Panc1 (cell line): ENCODE results near the gene SLC66A3. TPM values are rescaled to one million over a fixed set of nuclear protein-coding genes. Genes with fewer than 3 reads are reported as not detected.

ENCODE experiments used
- ATAC-seq: fragments of 200-7000 bp; cut with Tn5 transposase; 2 replicates; pipeline ENCODE4 v1.9.1; 2020; ENCODE audit warnings: mild to moderate bottlenecking, moderate library complexity
- BruUV-seq: library from RNA; stranded (reverse); fragments of 400-500 nt; replicated peaks from 2 replicates; lab custom pipeline; 2021; lab: Mats Ljungman, UMichigan
- CTCF ChIA-PET: fragments of 300-600 bp; sonication (Branson Sonifier 250); formaldehyde crosslinking; loops from one replicate; lab custom pipeline; 2022; ENCODE audit warnings: antibody characterized with exemption; lab: Charles Lee
- POLR2A ChIA-PET: fragments of 300-600 bp; sonication (Branson Sonifier 250); formaldehyde crosslinking; loops from one replicate; lab custom pipeline; 2022; ENCODE audit warnings: antibody characterized with exemption; lab: Charles Lee
- DNase-seq: peaks from one replicate; pipeline ENCODE4 v3.0.0-alpha.2; 2010; ENCODE audit warnings: low read depth, low spot score
- H3K27ac ChIP-seq: 2 replicates; pipeline ENCODE4 v1.5.1; 2011; ENCODE audit warnings: mild to moderate bottlenecking, low read length, inconsistent platforms
- H3K27me3 ChIP-seq: fragments of 200-500 bp; sonication (Bioruptor generic); 2 replicates; pipeline ENCODE4 v1.6.0; 2014; ENCODE audit warnings: low read length, inconsistent platforms; ENCODE audit not compliant: control insufficient read depth, insufficient read depth
- H3K36me3 ChIP-seq: fragments of 200-500 bp; sonication (Bioruptor generic); 2 replicates; pipeline ENCODE4 v1.5.1; 2014; ENCODE audit warnings: inconsistent platforms, mild to moderate bottlenecking, low read length, moderate library complexity; ENCODE audit not compliant: control insufficient read depth, insufficient read depth
- H3K4me1 ChIP-seq: 2 replicates; pipeline ENCODE4 v1.5.1; 2011; ENCODE audit warnings: inconsistent platforms, mild to moderate bottlenecking, low read length, moderate library complexity; ENCODE audit not compliant: control insufficient read depth, insufficient read depth
- H3K4me3 ChIP-seq, 2 experiments: 2 replicates each; pipeline ENCODE4 v1.5.1; 2011 to 2012; ENCODE audit warnings: low read depth in 2 of 2, low read length in 2 of 2, mild to moderate bottlenecking in 2 of 2, inconsistent platforms in 1 of 2, moderate library complexity in 1 of 2
- H3K9me3 ChIP-seq: fragments of 200-500 bp; sonication (Bioruptor generic); 2 replicates; pipeline ENCODE4 v1.5.1; 2014; ENCODE audit warnings: low read depth, mild to moderate bottlenecking, inconsistent platforms, low read length, moderate library complexity; ENCODE audit not compliant: control insufficient read depth, insufficient read depth
- POLR2AphosphoS5 ChIP-seq: IDR thresholded peaks from 2 replicates; pipeline ENCODE4 v1.6.1; 2012; ENCODE audit warnings: mild to moderate bottlenecking, low read depth, low read length, moderate library complexity
- SIN3A ChIP-seq: IDR thresholded peaks from 2 replicates; pipeline ENCODE4 v1.6.1; 2012; ENCODE audit warnings: low read depth, mild to moderate bottlenecking, low read length, moderate library complexity, borderline replicate concordance; ENCODE audit not compliant: insufficient read depth
- TCF7L2 ChIP-seq: IDR thresholded peaks from 2 replicates; pipeline ENCODE4 v1.6.1; 2011; ENCODE audit warnings: mild to moderate bottlenecking, low read depth, low read length, inconsistent platforms
- in situ Hi-C: cut with HindIII; loops from 2 replicates; pipeline ENCODE4 v1.10.0; 2016; ENCODE audit warnings: low sequenced_read_pairs, low pct_unique_long_range_greater_than_20kb
- intact Hi-C: fragments of 100-400 bp; cut with micrococcal nuclease; formaldehyde crosslinking; loops from one replicate; pipeline ENCODE4 v1.10.0; 2022; ENCODE audit not compliant: unreplicated experiment
- total RNA-seq: library from RNA; stranded (reverse); gene quantifications from one replicate; pipeline ENCODE4 v1.2.1, GENCODE V29; 2021; ENCODE audit not compliant: unreplicated experiment
- TF ChIP-seq, protein P1 (sequence below): fragments of 450-650 bp; IDR thresholded peaks from 2 replicates; pipeline ENCODE4 v1.5.1; 2017; ENCODE audit warnings: mild to moderate bottlenecking
- TF ChIP-seq, protein P2 (sequence below), 2 experiments: IDR thresholded peaks; 2 replicates each; pipeline ENCODE4 v1.6.1; 2011 to 2012; ENCODE audit warnings: low read depth in 2 of 2, control low read depth in 1 of 2, low read length in 1 of 2, mild to moderate bottlenecking in 1 of 2, moderate library complexity in 1 of 2; ENCODE audit not compliant: insufficient read depth in 1 of 2

SLC66A3 gene
- total RNA-seq, 1 experiment from 2014 or later, result 39.1 TPM

- H3K27ac ChIP-seq, result no peak overlapping the region
- in situ Hi-C loops (no loop called here), intact Hi-C loops (no loop called here)
- H3K36me3 ChIP-seq, result peaks cover 26% of the 10 kb centered on the region
- no peaks in the 10 kb centered on the region for H3K9me3 ChIP-seq
- no peak for ATAC-seq
- POLR2A ChIA-PET, result interaction anchor here (0.7 kb wide), 1 partner anchor 187 kb away, joined by 12 read pairs; no protein-coding TSS in a partner anchor
- no peak for TF ChIP-seq SIN3A
- TF ChIP-seq, protein P1, sequence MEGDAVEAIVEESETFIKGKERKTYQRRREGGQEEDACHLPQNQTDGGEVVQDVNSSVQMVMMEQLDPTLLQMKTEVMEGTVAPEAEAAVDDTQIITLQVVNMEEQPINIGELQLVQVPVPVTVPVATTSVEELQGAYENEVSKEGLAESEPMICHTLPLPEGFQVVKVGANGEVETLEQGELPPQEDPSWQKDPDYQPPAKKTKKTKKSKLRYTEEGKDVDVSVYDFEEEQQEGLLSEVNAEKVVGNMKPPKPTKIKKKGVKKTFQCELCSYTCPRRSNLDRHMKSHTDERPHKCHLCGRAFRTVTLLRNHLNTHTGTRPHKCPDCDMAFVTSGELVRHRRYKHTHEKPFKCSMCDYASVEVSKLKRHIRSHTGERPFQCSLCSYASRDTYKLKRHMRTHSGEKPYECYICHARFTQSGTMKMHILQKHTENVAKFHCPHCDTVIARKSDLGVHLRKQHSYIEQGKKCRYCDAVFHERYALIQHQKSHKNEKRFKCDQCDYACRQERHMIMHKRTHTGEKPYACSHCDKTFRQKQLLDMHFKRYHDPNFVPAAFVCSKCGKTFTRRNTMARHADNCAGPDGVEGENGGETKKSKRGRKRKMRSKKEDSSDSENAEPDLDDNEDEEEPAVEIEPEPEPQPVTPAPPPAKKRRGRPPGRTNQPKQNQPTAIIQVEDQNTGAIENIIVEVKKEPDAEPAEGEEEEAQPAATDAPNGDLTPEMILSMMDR, result no peak
- no peak for TF ChIP-seq TCF7L2
- no peak for TF ChIP-seq POLR2AphosphoS5
- TF ChIP-seq, protein P2, sequence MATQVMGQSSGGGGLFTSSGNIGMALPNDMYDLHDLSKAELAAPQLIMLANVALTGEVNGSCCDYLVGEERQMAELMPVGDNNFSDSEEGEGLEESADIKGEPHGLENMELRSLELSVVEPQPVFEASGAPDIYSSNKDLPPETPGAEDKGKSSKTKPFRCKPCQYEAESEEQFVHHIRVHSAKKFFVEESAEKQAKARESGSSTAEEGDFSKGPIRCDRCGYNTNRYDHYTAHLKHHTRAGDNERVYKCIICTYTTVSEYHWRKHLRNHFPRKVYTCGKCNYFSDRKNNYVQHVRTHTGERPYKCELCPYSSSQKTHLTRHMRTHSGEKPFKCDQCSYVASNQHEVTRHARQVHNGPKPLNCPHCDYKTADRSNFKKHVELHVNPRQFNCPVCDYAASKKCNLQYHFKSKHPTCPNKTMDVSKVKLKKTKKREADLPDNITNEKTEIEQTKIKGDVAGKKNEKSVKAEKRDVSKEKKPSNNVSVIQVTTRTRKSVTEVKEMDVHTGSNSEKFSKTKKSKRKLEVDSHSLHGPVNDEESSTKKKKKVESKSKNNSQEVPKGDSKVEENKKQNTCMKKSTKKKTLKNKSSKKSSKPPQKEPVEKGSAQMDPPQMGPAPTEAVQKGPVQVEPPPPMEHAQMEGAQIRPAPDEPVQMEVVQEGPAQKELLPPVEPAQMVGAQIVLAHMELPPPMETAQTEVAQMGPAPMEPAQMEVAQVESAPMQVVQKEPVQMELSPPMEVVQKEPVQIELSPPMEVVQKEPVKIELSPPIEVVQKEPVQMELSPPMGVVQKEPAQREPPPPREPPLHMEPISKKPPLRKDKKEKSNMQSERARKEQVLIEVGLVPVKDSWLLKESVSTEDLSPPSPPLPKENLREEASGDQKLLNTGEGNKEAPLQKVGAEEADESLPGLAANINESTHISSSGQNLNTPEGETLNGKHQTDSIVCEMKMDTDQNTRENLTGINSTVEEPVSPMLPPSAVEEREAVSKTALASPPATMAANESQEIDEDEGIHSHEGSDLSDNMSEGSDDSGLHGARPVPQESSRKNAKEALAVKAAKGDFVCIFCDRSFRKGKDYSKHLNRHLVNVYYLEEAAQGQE (IDR thresholded peaks at IDR 0.05; ENCODE audit: insufficient read depth in 1 of 2, low read depth in 2 of 2, low read length in 1 of 2), result no peak
- H3K4me3 ChIP-seq, result no peak overlapping the region
- no peaks in the 10 kb centered on the region for H3K27me3 ChIP-seq
- CTCF ChIA-PET, result interaction anchor here (0.7 kb wide), 2 partner anchors 53 to 352 kb away, joined by 4 to 15 read pairs; no protein-coding TSS in a partner anchor
- no peaks in the 10 kb centered on the region for H3K4me1 ChIP-seq
- BruUV-seq, result no TSS peak
- DNase-seq, result no peak
Observed at GRCh38 chr2:11187731-11188130, 32.5 kb downstream of the SLC66A3 start.

DNA sequence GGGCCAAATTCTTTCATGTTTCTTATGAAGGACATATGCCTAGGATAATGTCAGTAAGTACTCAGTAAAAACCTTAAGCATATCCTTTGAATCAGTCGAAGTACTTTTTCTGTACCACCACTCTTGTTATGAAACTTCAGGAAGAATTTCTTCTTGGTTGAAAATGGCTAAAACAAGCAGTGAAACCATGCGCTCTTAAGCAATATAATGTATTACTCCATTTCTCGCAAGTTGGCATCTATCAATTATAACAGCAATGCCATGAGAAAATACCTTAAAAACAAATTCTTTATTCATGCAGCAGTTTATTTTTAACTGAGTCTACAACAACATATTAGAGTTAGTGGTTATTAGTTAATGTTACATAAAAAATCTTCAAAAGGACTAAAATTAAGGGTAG is 41.0 kb downstream of the SLC66A3 start:
- H3K9me3 ChIP-seq, result no peaks in the 10 kb centered on the region
- DNase-seq, result no peak
- H3K36me3 ChIP-seq, result peaks cover 53% of the 10 kb centered on the region
- no peak overlapping the region for H3K4me3 ChIP-seq
- ChIA-PET POLR2A (no interaction called here), CTCF (no interaction called here)
- intact Hi-C loops, result no loop called here
- no peak overlapping the region for H3K27ac ChIP-seq
- in situ Hi-C loops, result no loop called here
- no peak for ATAC-seq
- H3K27me3 ChIP-seq, result no peaks in the 10 kb centered on the region
- no peaks in the 10 kb centered on the region for H3K4me1 ChIP-seq
- no TSS peak for BruUV-seq
- TF ChIP-seq, protein P2 (IDR thresholded peaks at IDR 0.05; ENCODE audit: insufficient read depth in 1 of 2, low read depth in 2 of 2, low read length in 1 of 2), result no peak
- TF ChIP-seq POLR2AphosphoS5, result no peak
- no peak for TF ChIP-seq SIN3A
- TF ChIP-seq TCF7L2, result no peak
- TF ChIP-seq, protein P1, result no peak
